Right lobe of liver (tissue), 4 donors: ENCODE results near the gene ASB7.

Experiments
- CTCF ChIP-seq, 4 donors: fragments of 200-600 bp in 3 of 4; fragments of 450-650 bp in 1 of 4; IDR thresholded peaks; one replicate each; pipeline versions ENCODE4 v1.5.1 to v1.8.0; 2016 to 2022; ENCODE audit warnings: antibody characterized with exemption in 4 of 4, mild to moderate bottlenecking in 2 of 4
- POLR2A ChIP-seq: fragments of 450-650 bp; IDR thresholded peaks from one replicate; pipeline ENCODE4 v1.6.1; 2017; ENCODE audit warnings: antibody characterized with exemption, mild to moderate bottlenecking
- donor health status: DM: no; HTN: no; CAD: no.
- donor health status: DM: no; HTN: no; CAD: no.
- donor health status: DM: no; HTN: yes; CAD: no.

DNA sequence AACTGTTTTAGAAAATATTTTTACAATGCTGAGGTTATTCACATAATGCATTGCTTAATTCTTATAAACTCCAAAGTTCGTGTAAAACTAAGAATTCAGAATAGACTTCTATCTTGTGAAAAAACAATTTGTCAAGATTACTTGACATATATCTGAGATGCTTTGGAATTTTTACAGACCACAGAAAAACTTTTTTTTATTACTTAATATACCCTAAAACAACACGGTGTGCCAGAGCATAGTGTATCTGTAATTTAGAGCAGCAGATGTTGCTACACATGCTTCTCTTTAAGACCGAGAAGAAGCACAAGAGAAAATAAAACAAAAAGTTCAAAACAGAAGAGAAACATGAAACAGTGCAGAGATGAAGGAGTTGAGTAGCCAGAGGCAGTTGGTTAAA lies 26.4 kb downstream of the ASB7 start:
- TF ChIP-seq POLR2A (no peak), CTCF (IDR thresholded peaks at IDR 0.05) (no peak)
